ENCODE measurements around the gene CDC45. TPM values are rescaled to one million over a fixed set of nuclear protein-coding genes. Genes with fewer than 3 reads are reported as not detected.

CDC45 gene
- total RNA-seq, 4 donors from 2014 or later, result 0.39 to 3.9 (median 2.0) TPM

GRCh38 chr22:19568337-19569275 lies 88.9 kb downstream of the CDC45 start:
- H3K4me3 ChIP-seq (ENCODE audit: low read depth, poor library complexity, severe bottlenecking), result no peak overlapping the region
- TF ChIP-seq, protein P1, sequence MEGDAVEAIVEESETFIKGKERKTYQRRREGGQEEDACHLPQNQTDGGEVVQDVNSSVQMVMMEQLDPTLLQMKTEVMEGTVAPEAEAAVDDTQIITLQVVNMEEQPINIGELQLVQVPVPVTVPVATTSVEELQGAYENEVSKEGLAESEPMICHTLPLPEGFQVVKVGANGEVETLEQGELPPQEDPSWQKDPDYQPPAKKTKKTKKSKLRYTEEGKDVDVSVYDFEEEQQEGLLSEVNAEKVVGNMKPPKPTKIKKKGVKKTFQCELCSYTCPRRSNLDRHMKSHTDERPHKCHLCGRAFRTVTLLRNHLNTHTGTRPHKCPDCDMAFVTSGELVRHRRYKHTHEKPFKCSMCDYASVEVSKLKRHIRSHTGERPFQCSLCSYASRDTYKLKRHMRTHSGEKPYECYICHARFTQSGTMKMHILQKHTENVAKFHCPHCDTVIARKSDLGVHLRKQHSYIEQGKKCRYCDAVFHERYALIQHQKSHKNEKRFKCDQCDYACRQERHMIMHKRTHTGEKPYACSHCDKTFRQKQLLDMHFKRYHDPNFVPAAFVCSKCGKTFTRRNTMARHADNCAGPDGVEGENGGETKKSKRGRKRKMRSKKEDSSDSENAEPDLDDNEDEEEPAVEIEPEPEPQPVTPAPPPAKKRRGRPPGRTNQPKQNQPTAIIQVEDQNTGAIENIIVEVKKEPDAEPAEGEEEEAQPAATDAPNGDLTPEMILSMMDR (IDR thresholded peaks at IDR 0.05), result no peak
- TF ChIP-seq POLR2A (IDR thresholded peaks at IDR 0.05), result no peak
- whole genome bisulfite sequencing, 2 donors, result 71 to 72% methylated on average over 9 of the region's 9 CpGs
- intact Hi-C loops (cut with DNase I; ENCODE audit: low total_unique reads), result no loop called here
- no peak for DNase-seq (ENCODE audit: low spot score in 2 of 2)

- WGBS, 2 donors, result 42 to 53% methylated on average over 1 of the region's 1 CpG
- H3K4me3 ChIP-seq (ENCODE audit: low read depth, poor library complexity, severe bottlenecking), result no peak overlapping the region
- DNase-seq (ENCODE audit: low spot score in 2 of 2), result no peak
- TF ChIP-seq POLR2A (IDR thresholded peaks at IDR 0.05), result no peak
- TF ChIP-seq, protein P1 (IDR thresholded peaks at IDR 0.05), result no peak
- intact Hi-C loops (cut with DNase I; ENCODE audit: low total_unique reads), result no loop called here
Measured at GRCh38 chr22:19569276-19569640, 89.5 kb downstream of the CDC45 start.

DNA sequence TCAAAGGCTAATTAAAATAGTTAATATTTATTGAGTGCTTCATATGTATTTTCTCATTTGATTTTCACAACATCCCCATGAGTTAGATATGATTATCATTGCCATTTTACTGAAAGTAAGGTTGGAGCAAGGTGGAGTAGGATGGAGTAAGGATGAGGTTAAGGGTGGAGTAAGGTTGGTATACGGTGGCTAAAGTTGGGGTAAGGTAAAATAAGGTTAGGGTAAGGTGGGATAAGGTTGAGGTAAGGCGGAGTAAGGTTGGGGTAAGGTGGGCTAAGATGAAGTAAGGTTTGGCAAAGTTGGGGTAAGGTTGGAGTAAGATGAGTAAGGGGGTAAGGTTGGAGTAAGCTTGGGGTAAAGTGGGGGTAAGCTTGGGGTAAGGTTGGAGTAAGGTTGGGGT lies 90.3 kb downstream of the CDC45 start:
- no peak overlapping the region for H3K4me3 ChIP-seq (ENCODE audit: low read depth, poor library complexity, severe bottlenecking)
- WGBS, 2 donors, result 84 to 88% methylated on average over 2 of the region's 2 CpGs
- DNase-seq (ENCODE audit: low spot score in 2 of 2), result no peak
- no peak for TF ChIP-seq POLR2A (IDR thresholded peaks at IDR 0.05)
- TF ChIP-seq, protein P1 (IDR thresholded peaks at IDR 0.05), result no peak
- intact Hi-C loops (cut with DNase I; ENCODE audit: low total_unique reads), result no loop called here

Other genes starting within 250 kb of the CDC45 start
- 1 to 10 TPM; 4.0 to 9.6 (median 7.6) TPM for gene CLTCL1, start 188.2 kb upstream of the CDC45 start, total RNA-seq
- 10 to 100 TPM; 11.5 to 21.1 (median 18.2) TPM for gene HIRA, start 48.2 kb upstream of the CDC45 start, total RNA-seq
- gene MRPL40, start 47.4 kb upstream of the CDC45 start, total RNA-seq, result 10 to 100 TPM; 19.6 to 33.9 (median 23.4) TPM
- 10 to 100 TPM; 31.0 to 50.4 (median 42.1) TPM for gene C22orf39, start 32.2 kb upstream of the CDC45 start, total RNA-seq
- gene UFD1, start 727 bp upstream of the CDC45 start, total RNA-seq, result 10 to 100 TPM; 21.9 to 40.9 (median 34.5) TPM
- 100 to 1,000 TPM in 2 of 4 donors, 10 to 100 TPM in 2; 94.9 to 170 (median 117) TPM for gene CLDN5, start 44.5 kb downstream of the CDC45 start, total RNA-seq
- gene SEPTIN5, start 234.6 kb downstream of the CDC45 start, total RNA-seq, result 100 to 1,000 TPM; 102 to 193 (median 125) TPM
- gene GP1BB, start 243.6 kb downstream of the CDC45 start, total RNA-seq, result 10 to 100 TPM; 39.8 to 65.1 (median 51.0) TPM